MM.1S (cell line): Measurements from ENCODE around the gene NCOA1.

Experiments
- DNase-seq: peaks from one replicate; pipeline ENCODE4 v3.0.0-alpha.2; 2015
- H2AFZ ChIP-seq: fragments of 300-600 bp; sonication (generic); 2 replicates; pipeline ENCODE4 v1.6.0; 2016; ENCODE audit warnings: antibody characterized with exemption, low read length
- H3F3A ChIP-seq: fragments of 300-600 bp; sonication (generic); 2 replicates; pipeline ENCODE4 v1.6.1; 2016; ENCODE audit warnings: mild to moderate bottlenecking, antibody characterized with exemption, low read length, moderate library complexity, mixed read lengths; ENCODE audit not compliant: insufficient read depth
- H3K27ac ChIP-seq: fragments of 300-600 bp; sonication (generic); 2 replicates; pipeline ENCODE4 v1.5.1; 2016; ENCODE audit warnings: mild to moderate bottlenecking, low read length
- H3K27me3 ChIP-seq: fragments of 300-600 bp; sonication (generic); replicated peaks from 2 replicates; pipeline ENCODE4 v1.6.0; 2016; ENCODE audit warnings: low read length; ENCODE audit not compliant: insufficient read depth
- H3K36me3 ChIP-seq: fragments of 300-600 bp; sonication (generic); replicated peaks from 2 replicates; pipeline ENCODE4 v1.6.1; 2016; ENCODE audit warnings: mild to moderate bottlenecking, low read length, mixed read lengths; ENCODE audit not compliant: insufficient read depth
- H3K4me1 ChIP-seq: fragments of 300-600 bp; sonication (generic); 2 replicates; pipeline ENCODE4 v1.6.1; 2016; ENCODE audit warnings: low read length, mixed read lengths
- H3K4me2 ChIP-seq: fragments of 300-600 bp; sonication (generic); 2 replicates; pipeline ENCODE4 v1.6.0; 2016; ENCODE audit warnings: low read depth, low read length
- H3K4me3 ChIP-seq: fragments of 300-600 bp; sonication (generic); 2 replicates; pipeline ENCODE4 v1.5.1; 2016; ENCODE audit warnings: low read length, mixed read lengths
- H3K79me2 ChIP-seq: fragments of 300-600 bp; sonication (generic); 2 replicates; pipeline ENCODE4 v1.6.1; 2016; ENCODE audit warnings: mixed run types, low read length, mixed read lengths
- H3K9ac ChIP-seq: fragments of 300-600 bp; sonication (generic); 2 replicates; pipeline ENCODE4 v1.6.1; 2016; ENCODE audit warnings: low read length, mixed read lengths
- H3K9me2 ChIP-seq: fragments of 300-600 bp; sonication (generic); replicated peaks from 2 replicates; pipeline ENCODE4 v1.6.1; 2016; ENCODE audit warnings: mild to moderate bottlenecking, low read length, mixed read lengths; ENCODE audit not compliant: insufficient read depth
- H3K9me3 ChIP-seq: fragments of 300-600 bp; sonication (generic); replicated peaks from 2 replicates; pipeline ENCODE4 v1.6.1; 2016; ENCODE audit warnings: mild to moderate bottlenecking, low read length, mixed read lengths; ENCODE audit not compliant: insufficient read depth
- H4K20me1 ChIP-seq: fragments of 300-600 bp; sonication (generic); 2 replicates; pipeline ENCODE4 v1.6.1; 2016; ENCODE audit warnings: mild to moderate bottlenecking, low read length, moderate library complexity, mixed read lengths; ENCODE audit not compliant: insufficient read depth
- EZH2 ChIP-seq: fragments of 300-600 bp; sonication (generic); optimal IDR thresholded peaks from 2 replicates; pipeline ENCODE3; 2017; ENCODE audit warnings: low read depth, mild to moderate bottlenecking, antibody characterized with exemption, low read length, mixed read lengths
- EZH2phosphoT487 ChIP-seq: fragments of 300-600 bp; sonication (generic); IDR thresholded peaks from 2 replicates; pipeline ENCODE4 v1.6.1; 2018; ENCODE audit warnings: antibody characterized with exemption, low read length
- TF ChIP-seq, protein P1 (sequence below): fragments of 300-600 bp; sonication (generic); IDR thresholded peaks from 2 replicates; pipeline ENCODE4 v1.5.1; 2016; ENCODE audit warnings: antibody characterized with exemption, low read length, mixed read lengths

Gene NCOA1

DNA sequence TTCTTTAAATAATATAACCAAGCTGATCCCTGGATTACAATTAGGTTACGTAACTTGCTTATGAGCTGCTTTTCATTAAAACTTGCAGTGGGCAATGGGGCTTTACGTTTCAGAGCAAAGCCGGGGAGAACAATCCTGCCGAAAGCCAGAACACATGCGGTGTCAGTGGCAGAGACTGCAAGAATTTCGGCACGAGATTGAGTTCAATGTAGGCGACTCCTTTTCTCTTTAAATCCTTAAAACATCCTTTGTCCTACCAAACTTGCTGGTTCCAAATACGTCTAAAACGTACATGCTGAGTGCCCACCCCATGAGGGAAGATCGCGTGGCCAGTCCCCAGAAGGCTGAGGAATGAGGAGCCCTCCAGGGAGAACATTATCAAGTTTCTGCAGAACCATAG lies 36.8 kb upstream of the NCOA1 start:
- Histone ChIP-seq H3K9me3 (no peaks in the 10 kb centered on the region), H3K4me1 (no peaks in the 10 kb centered on the region), H3K79me2 (no peaks in the 10 kb centered on the region), H3K36me3 (no peaks in the 10 kb centered on the region), H3K9me2 (no peaks in the 10 kb centered on the region), H4K20me1 (no peaks in the 10 kb centered on the region), H3K4me3 (no peak overlapping the region), H3F3A (no peaks in the 10 kb centered on the region), H3K9ac (no peak overlapping the region), H3K27me3 (no peaks in the 10 kb centered on the region), H3K27ac (no peak overlapping the region), H2AFZ (no peak overlapping the region), H3K4me2 (no peak overlapping the region)
- TF ChIP-seq, protein P1, sequence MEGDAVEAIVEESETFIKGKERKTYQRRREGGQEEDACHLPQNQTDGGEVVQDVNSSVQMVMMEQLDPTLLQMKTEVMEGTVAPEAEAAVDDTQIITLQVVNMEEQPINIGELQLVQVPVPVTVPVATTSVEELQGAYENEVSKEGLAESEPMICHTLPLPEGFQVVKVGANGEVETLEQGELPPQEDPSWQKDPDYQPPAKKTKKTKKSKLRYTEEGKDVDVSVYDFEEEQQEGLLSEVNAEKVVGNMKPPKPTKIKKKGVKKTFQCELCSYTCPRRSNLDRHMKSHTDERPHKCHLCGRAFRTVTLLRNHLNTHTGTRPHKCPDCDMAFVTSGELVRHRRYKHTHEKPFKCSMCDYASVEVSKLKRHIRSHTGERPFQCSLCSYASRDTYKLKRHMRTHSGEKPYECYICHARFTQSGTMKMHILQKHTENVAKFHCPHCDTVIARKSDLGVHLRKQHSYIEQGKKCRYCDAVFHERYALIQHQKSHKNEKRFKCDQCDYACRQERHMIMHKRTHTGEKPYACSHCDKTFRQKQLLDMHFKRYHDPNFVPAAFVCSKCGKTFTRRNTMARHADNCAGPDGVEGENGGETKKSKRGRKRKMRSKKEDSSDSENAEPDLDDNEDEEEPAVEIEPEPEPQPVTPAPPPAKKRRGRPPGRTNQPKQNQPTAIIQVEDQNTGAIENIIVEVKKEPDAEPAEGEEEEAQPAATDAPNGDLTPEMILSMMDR, result no peak
- TF ChIP-seq EZH2 (no peak), EZH2phosphoT487 (no peak)
- no peak for DNase-seq

DNA sequence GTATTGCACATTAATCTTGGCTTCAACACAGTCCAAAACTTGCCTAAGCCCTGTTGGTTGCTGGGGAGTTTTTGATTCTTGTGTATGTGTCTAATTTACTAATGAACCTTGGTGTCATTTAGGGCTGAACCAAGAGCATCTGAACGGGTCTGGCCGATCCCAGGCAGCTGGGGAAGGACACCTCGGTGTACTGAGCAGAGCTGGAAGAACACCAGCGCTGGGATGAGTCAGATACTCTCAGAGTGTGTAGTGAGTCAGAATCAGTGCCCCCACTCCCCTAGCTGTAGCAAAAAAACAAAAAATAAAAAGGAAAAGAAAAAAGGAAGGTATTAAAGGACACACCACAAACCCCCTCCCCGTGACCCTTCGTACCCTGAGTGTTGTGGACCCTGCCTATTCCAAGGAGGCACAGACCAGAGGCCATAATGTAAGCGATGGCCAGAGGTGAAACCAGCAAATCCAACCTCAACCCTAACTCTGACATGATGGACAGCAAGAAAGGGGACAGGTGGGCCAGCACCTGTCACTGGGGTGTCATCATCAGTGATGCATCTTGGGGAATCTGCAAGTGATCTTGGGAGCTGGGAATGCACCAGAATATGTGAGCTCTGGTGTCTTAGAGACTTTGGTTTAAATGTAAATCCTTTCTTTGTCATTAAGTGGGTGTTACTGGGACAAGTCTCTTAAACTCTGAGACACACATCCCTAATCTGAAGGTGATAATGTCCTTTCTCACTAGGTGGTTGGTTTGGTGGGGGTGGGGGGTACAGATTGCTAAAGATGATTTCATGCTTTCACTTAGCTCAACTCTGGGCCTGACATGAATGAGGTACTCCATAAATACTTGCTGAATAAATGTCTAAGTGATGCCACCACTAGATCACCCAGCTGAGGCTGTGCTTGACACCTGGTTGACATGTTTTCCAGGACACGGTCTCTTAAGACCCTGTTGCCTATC lies 34.2 kb upstream of the NCOA1 start:
- no peaks in the 10 kb centered on the region for H3K9me3 ChIP-seq
- H3F3A ChIP-seq, result no peaks in the 10 kb centered on the region
- H3K4me2 ChIP-seq, result no peak overlapping the region
- H4K20me1 ChIP-seq, result no peaks in the 10 kb centered on the region
- H3K9me2 ChIP-seq, result no peaks in the 10 kb centered on the region
- DNase-seq, result no peak
- H3K4me3 ChIP-seq, result no peak overlapping the region
- TF ChIP-seq EZH2 (no peak), EZH2phosphoT487 (no peak)
- TF ChIP-seq, protein P1, result no peak
- H2AFZ ChIP-seq, result no peak overlapping the region
- H3K27ac ChIP-seq, result no peak overlapping the region
- no peaks in the 10 kb centered on the region for H3K36me3 ChIP-seq
- no peak overlapping the region for H3K9ac ChIP-seq
- no peaks in the 10 kb centered on the region for H3K4me1 ChIP-seq
- H3K27me3 ChIP-seq, result no peaks in the 10 kb centered on the region
- H3K79me2 ChIP-seq, result no peaks in the 10 kb centered on the region

DNA sequence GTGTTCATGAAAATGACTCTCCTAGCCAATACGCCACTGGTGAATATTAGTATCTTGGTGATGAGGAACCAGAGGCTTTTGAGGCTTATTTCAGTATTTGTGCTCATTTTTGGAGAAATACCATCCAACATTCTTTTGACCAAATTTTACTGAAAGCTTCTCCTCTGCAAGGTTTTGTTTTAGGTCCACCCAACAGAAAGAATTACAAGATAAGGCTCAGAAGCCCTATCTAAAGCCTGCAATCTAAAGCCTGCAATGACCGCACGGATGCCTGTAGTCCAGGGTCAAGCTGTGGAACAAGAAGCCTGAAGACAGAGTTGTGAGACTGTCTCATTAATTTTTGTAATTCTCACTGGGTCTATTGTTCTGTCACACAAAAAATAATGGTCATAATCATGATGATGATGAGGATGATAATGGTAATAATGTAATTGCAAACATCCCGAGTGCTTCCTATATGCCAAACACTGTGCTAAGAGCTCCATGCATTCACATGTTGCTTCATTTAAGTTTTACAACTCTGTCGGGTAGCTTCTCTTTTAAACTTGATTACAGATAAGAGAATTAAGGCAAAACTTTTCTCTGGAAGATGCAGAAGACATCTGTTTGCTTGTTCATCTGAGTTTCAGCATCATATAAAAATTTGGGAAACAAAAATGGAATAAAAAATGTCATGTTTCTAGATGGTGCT lies 33.2 kb upstream of the NCOA1 start:
- no peaks in the 10 kb centered on the region for H3K36me3 ChIP-seq
- no peak overlapping the region for H3K27ac ChIP-seq
- no peaks in the 10 kb centered on the region for H3K4me1 ChIP-seq
- no peaks in the 10 kb centered on the region for H3F3A ChIP-seq
- TF ChIP-seq, protein P1, result no peak
- no peak for TF ChIP-seq EZH2phosphoT487
- no peak for TF ChIP-seq EZH2
- no peak for DNase-seq
- no peaks in the 10 kb centered on the region for H3K9me2 ChIP-seq
- no peaks in the 10 kb centered on the region for H4K20me1 ChIP-seq
- H3K4me2 ChIP-seq, result no peak overlapping the region
- H2AFZ ChIP-seq, result no peak overlapping the region
- H3K27me3 ChIP-seq, result no peaks in the 10 kb centered on the region
- no peak overlapping the region for H3K9ac ChIP-seq
- no peaks in the 10 kb centered on the region for H3K79me2 ChIP-seq
- H3K9me3 ChIP-seq, result no peaks in the 10 kb centered on the region
- H3K4me3 ChIP-seq, result no peak overlapping the region
